Measurements from ENCODE around the gene RTL9. TPM values are rescaled to one million over a fixed set of nuclear protein-coding genes. Genes with fewer than 3 reads are reported as not detected.
"Not testable (repeated sequence)": the region's sequence is repeated elsewhere in the genome, so short reads cannot be mapped to it uniquely, and the experiment has no call there.

RTL9 gene
- total RNA-seq, 1 donor from 2014 or later: not detected

DNA sequence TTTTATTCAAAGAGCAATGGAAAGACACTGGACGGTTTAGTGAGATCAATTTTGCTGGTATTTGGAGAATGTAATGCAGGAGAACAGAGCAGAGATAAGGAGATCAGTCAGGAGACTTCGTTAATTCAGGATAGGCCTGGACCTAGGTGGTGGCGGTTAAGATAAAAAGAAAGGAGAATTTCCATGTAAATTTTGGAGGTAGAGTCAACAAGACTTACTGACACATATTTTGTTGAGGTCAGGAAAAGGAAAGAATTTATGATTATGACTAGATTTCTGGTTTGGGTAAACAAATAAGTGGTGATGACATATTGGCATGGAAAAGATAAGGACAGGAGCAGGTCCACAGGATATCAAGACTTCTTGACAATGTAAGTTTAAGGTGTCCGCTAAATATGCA, 31.9 kb upstream of the RTL9 start:
- TF ChIP-seq, protein P1, sequence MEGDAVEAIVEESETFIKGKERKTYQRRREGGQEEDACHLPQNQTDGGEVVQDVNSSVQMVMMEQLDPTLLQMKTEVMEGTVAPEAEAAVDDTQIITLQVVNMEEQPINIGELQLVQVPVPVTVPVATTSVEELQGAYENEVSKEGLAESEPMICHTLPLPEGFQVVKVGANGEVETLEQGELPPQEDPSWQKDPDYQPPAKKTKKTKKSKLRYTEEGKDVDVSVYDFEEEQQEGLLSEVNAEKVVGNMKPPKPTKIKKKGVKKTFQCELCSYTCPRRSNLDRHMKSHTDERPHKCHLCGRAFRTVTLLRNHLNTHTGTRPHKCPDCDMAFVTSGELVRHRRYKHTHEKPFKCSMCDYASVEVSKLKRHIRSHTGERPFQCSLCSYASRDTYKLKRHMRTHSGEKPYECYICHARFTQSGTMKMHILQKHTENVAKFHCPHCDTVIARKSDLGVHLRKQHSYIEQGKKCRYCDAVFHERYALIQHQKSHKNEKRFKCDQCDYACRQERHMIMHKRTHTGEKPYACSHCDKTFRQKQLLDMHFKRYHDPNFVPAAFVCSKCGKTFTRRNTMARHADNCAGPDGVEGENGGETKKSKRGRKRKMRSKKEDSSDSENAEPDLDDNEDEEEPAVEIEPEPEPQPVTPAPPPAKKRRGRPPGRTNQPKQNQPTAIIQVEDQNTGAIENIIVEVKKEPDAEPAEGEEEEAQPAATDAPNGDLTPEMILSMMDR (IDR thresholded peaks at IDR 0.05; ENCODE audit: unreplicated experiment): no peak
- H3K27ac Mint-ChIP-seq (ENCODE audit: unreplicated experiment): no peak overlapping the region
- no peaks in the 10 kb centered on the region for H3K27me3 Mint-ChIP-seq (ENCODE audit: unreplicated experiment)
- H3K9me3 Mint-ChIP-seq (ENCODE audit: unreplicated experiment): no peaks in the 10 kb centered on the region
- DNase-seq (ENCODE audit: low spot score): no peak
- H3K4me1 Mint-ChIP-seq (ENCODE audit: unreplicated experiment): no peaks in the 10 kb centered on the region
- H3K4me3 Mint-ChIP-seq (ENCODE audit: unreplicated experiment): no peak overlapping the region
- no peaks in the 10 kb centered on the region for H3K36me3 Mint-ChIP-seq (ENCODE audit: low read depth, unreplicated experiment)

DNA sequence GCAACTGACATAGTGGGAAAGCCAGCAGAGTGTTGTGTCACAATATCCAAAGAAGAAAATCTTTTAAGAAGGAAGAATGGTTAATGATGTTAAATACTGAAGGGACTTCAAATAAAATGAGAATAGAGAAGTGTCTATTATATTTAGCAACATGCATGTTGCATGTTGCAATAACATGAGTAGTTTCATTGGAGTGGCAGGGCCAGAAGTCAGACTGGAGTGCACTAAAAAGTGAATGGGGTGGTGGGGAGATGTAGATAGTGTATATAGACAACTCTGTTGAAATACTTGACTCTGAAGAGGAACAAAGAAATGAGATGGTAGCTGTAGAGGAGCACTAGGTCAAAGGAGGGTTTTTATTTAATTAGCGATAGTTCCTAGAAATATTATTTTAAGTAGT, 31.3 kb upstream of the RTL9 start:
- no peak overlapping the region for H3K27ac Mint-ChIP-seq (ENCODE audit: unreplicated experiment)
- no peak overlapping the region for H3K4me3 Mint-ChIP-seq (ENCODE audit: unreplicated experiment)
- TF ChIP-seq, protein P1 (IDR thresholded peaks at IDR 0.05; ENCODE audit: unreplicated experiment): no peak
- DNase-seq (ENCODE audit: low spot score): no peak
- no peaks in the 10 kb centered on the region for H3K4me1 Mint-ChIP-seq (ENCODE audit: unreplicated experiment)
- no peaks in the 10 kb centered on the region for H3K9me3 Mint-ChIP-seq (ENCODE audit: unreplicated experiment)
- H3K27me3 Mint-ChIP-seq (ENCODE audit: unreplicated experiment): no peaks in the 10 kb centered on the region
- H3K36me3 Mint-ChIP-seq (ENCODE audit: low read depth, unreplicated experiment): no peaks in the 10 kb centered on the region

DNA sequence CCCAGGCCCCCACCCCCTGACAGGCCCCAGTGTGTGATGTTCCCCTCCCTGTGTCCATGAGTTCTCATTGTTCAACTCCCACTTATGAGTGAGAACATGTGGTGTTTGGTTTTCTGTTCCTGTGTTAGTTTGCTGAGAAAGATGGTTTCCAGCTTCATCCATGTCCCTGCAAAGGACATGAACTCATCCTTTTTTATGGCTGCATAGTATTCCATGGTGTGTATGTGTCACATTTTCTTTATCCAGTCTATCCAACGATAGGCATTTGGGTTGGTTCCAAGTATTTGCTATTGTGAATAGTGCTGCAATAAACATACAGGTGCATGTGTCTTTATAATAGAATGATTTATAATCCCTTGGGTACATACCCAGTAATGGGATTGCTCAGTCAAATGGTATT, 30.0 kb upstream of the RTL9 start:
- H3K4me3 Mint-ChIP-seq (ENCODE audit: unreplicated experiment); H3K27me3 Mint-ChIP-seq (ENCODE audit: unreplicated experiment); H3K4me1 Mint-ChIP-seq (ENCODE audit: unreplicated experiment); H3K27ac Mint-ChIP-seq (ENCODE audit: unreplicated experiment); H3K36me3 Mint-ChIP-seq (ENCODE audit: low read depth, unreplicated experiment); DNase-seq (ENCODE audit: low spot score); H3K9me3 Mint-ChIP-seq (ENCODE audit: unreplicated experiment): not testable (repeated sequence)

DNA sequence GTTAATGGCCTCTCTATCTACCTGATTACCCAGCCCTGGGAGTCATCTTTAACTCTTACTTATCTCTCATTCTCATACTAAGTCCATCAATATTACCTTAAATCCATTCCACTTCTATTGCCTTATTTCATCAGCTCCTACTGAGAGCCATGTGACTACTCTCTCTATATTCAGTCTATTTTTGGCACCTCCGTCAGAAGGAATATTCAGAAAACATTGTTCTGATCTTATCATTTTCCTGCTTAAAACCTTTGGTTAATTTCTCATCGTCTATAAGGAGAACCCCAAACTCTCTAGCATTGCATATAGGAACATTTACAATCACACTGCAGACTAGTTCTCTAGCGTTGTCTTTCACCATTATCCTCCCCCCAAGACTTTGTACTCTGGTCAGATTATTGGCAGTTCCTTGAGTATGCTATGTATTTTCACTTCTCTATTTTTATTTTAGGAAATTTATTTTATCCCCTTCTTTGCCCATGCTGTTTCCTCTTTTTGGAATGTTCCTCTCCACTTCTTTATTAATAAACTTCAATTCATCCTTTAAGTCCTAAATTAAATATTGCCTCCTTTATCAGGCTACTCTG, 27.1 kb upstream of the RTL9 start:
- no peaks in the 10 kb centered on the region for H3K36me3 Mint-ChIP-seq (ENCODE audit: low read depth, unreplicated experiment)
- TF ChIP-seq, protein P1 (IDR thresholded peaks at IDR 0.05; ENCODE audit: unreplicated experiment): no peak
- no peaks in the 10 kb centered on the region for H3K27me3 Mint-ChIP-seq (ENCODE audit: unreplicated experiment)
- H3K9me3 Mint-ChIP-seq (ENCODE audit: unreplicated experiment): no peaks in the 10 kb centered on the region
- H3K27ac Mint-ChIP-seq (ENCODE audit: unreplicated experiment): no peak overlapping the region
- DNase-seq (ENCODE audit: low spot score): no peak
- no peak overlapping the region for H3K4me3 Mint-ChIP-seq (ENCODE audit: unreplicated experiment)
- H3K4me1 Mint-ChIP-seq (ENCODE audit: unreplicated experiment): no peaks in the 10 kb centered on the region

DNA sequence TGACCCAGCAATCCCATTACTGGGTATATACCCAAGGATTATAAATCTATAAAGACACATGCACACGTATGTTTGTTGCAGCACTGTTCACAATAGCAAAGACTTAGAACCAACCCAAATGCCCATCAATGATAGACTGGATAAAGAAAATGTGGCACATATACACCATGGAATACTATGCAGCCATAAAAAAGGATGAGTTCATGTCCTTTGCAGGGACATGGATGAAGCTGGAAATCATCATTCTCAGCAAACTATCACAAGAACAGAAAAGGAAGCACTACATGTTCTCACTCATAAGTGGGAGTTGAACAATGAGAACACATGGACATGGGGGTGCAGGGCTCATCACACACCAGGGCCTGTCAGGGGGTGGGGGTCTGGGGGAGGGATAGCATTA, 25.2 kb upstream of the RTL9 start:
- H3K36me3 Mint-ChIP-seq (ENCODE audit: low read depth, unreplicated experiment); H3K4me3 Mint-ChIP-seq (ENCODE audit: unreplicated experiment); H3K9me3 Mint-ChIP-seq (ENCODE audit: unreplicated experiment); DNase-seq (ENCODE audit: low spot score); H3K27me3 Mint-ChIP-seq (ENCODE audit: unreplicated experiment); H3K4me1 Mint-ChIP-seq (ENCODE audit: unreplicated experiment); H3K27ac Mint-ChIP-seq (ENCODE audit: unreplicated experiment): not testable (repeated sequence)

DNA sequence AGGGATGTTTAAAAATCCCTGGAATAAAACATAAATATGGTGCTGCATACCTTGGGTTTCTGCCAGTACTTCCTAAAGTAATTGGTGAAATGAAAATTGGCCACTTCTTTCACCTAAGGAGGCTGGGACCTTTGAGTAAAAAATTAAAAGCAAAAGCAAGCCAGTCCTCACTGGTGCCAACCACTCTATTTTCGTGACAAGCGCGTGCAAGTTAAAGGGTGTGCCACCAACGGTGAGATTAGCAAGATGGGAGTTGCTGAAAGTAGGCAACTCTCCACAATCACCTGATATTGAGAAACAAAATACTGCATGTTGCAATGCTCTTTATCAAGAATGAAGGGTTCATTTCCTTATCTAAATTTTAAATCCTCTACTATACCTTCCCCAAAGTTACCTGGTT, 19.7 kb upstream of the RTL9 start:
- Mint-ChIP-seq H3K9me3 (ENCODE audit: unreplicated experiment) (no peaks in the 10 kb centered on the region), H3K4me3 (ENCODE audit: unreplicated experiment) (no peak overlapping the region), H3K27ac (ENCODE audit: unreplicated experiment) (no peak overlapping the region), H3K27me3 (ENCODE audit: unreplicated experiment) (no peaks in the 10 kb centered on the region), H3K4me1 (ENCODE audit: unreplicated experiment) (no peaks in the 10 kb centered on the region), H3K36me3 (ENCODE audit: low read depth, unreplicated experiment) (no peaks in the 10 kb centered on the region)
- TF ChIP-seq, protein P1 (IDR thresholded peaks at IDR 0.05; ENCODE audit: unreplicated experiment): no peak
- DNase-seq (ENCODE audit: low spot score): no peak

Measured in endothelial cell (in vitro differentiated cells).